ENCODE data around the gene EPN3.

GRCh38 chr17:50483266-50483665 is 49.3 kb upstream of the EPN3 start:
- TF ChIP-seq CTCF (IDR thresholded peaks at IDR 0.05) (no peak), POLR2AphosphoS5 (IDR thresholded peaks at IDR 0.05) (no peak)

Measured in suprapubic skin (tissue), 3 donors.